AG04449 (cell line): Measurements from ENCODE around the gene PSMF1.

Source experiments
- CTCF ChIA-PET: fragments of 350-600 bp; formaldehyde crosslinking; extraction: SDS; loops from one replicate; lab custom pipeline; 2021; ENCODE audit warnings: antibody characterized with exemption; lab: Yijun Ruan, JAX
- POLR2A ChIA-PET: fragments of 400-600, 350-600 bp; formaldehyde crosslinking; extraction: SDS; loops from one replicate; lab custom pipeline; 2020; ENCODE audit warnings: antibody characterized with exemption, inconsistent platforms; lab: Yijun Ruan, JAX
- DNase-seq: peaks from one replicate; pipeline ENCODE4 v3.0.0-alpha.2; 2010; ENCODE audit warnings: low read depth, low spot score
- H3K4me3 ChIP-seq: 2 replicates; pipeline ENCODE4 v1.5.1; 2011; ENCODE audit warnings: low read depth, mild to moderate bottlenecking, control low read depth, low read length
- TF ChIP-seq, protein P1 (sequence below): IDR thresholded peaks from one replicate; pipeline ENCODE4 v1.5.1; 2011; ENCODE audit warnings: mild to moderate bottlenecking, moderate library complexity, low read length, control low read depth, inconsistent platforms; ENCODE audit not compliant: insufficient read depth; ENCODE audit errors: missing control alignments

The PSMF1 gene

DNA sequence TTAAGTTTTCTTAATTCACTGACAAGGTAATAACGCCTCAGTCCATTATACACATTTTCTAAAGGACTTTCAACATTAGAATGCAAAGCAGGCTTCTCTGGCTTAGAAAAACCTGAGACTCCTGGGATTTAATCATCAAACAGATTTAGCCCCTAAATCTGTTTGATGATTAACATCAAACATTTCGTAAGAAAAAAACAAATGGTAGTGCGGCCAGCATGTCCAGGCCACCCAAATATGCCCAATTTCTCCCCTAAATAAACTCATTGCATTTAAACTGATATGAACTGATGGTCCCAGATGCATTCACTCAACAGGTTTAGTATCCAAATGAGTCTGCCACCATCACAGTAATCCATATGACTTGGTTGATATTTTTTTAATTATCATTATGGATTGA lies 60.2 kb downstream of the PSMF1 start:
- TF ChIP-seq, protein P1, sequence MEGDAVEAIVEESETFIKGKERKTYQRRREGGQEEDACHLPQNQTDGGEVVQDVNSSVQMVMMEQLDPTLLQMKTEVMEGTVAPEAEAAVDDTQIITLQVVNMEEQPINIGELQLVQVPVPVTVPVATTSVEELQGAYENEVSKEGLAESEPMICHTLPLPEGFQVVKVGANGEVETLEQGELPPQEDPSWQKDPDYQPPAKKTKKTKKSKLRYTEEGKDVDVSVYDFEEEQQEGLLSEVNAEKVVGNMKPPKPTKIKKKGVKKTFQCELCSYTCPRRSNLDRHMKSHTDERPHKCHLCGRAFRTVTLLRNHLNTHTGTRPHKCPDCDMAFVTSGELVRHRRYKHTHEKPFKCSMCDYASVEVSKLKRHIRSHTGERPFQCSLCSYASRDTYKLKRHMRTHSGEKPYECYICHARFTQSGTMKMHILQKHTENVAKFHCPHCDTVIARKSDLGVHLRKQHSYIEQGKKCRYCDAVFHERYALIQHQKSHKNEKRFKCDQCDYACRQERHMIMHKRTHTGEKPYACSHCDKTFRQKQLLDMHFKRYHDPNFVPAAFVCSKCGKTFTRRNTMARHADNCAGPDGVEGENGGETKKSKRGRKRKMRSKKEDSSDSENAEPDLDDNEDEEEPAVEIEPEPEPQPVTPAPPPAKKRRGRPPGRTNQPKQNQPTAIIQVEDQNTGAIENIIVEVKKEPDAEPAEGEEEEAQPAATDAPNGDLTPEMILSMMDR, result no peak
- H3K4me3 ChIP-seq, result no peak overlapping the region
- ChIA-PET POLR2A (no interaction called here), CTCF (interaction anchor here (0.5 to 3.3 kb wide), 2 partner anchors 9 to 1277 kb away, joined by 4 to 9 read pairs; no protein-coding TSS in a partner anchor)
- no peak for DNase-seq

DNA sequence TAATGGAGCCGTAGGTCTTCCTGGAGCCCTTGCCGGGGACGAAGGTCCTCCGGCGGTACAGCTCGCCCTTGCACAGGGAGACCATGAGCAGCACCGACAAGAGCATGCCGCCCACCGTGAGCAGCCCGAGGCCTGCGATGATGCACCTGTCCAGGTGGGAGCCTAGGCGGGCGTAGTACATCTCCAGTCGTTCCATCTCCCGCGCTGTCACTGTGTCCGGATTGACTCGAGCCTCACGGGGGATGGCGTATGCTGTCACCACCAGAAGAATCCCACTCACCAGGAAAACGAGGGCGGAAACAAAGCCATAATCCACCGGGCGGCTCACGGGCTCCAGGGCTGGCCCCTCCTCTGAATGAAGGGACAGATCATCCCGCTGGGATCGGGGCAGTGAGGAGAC lies 62.5 kb downstream of the PSMF1 start:
- ChIA-PET CTCF (interaction anchor here (1.0 kb wide), 1 partner anchor 131 kb away, joined by 3 read pairs; no protein-coding TSS in a partner anchor), POLR2A (no interaction called here)
- H3K4me3 ChIP-seq, result no peak overlapping the region
- no peak for DNase-seq
- TF ChIP-seq, protein P1, result no peak

DNA sequence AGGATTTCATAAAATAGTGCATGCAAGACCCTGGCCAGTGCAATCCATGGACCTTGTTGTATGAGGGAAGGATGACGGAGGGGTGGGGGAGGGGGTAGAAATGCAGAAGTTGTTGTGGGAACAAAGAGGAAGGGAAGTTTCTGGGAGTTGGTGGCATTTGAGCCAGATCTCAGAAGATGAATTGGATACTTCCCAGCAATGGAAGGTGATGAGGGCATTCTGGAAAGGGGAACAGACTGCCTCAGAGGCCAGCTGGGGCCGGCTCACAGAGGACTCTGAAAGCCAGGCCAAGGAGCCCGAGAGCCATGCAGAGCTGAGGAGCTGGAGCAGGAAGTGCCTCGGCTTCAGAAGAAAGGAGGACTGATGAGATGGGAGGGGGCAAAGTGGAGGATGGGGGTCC lies 63.7 kb downstream of the PSMF1 start:
- ChIA-PET CTCF (interaction anchor here (0.7 to 0.9 kb wide), 2 partner anchors 28 to 31 kb away, joined by 3 read pairs; no protein-coding TSS in a partner anchor), POLR2A (no interaction called here)
- no peak overlapping the region for H3K4me3 ChIP-seq
- TF ChIP-seq, protein P1, result no peak
- DNase-seq, result no peak

DNA sequence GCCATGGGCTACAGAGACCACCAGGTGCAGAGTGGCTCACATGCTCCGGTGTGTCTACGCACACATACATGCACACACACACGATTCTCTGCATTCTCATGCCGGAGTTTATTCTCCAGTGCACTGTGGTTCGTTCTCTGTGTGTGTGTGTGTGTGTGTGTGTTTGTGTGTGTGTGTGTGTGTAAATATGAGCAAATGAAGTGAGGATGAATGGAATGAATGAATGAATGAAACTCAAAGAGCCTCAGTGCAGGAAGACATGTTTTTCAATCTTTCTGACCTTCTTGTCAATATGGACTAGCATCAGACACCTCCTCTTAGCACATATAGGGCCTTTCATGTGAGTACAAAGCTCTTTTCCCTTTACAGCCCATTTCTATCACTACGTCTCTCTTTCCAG lies 64.8 kb downstream of the PSMF1 start:
- DNase-seq, result no peak
- ChIA-PET POLR2A (no interaction called here), CTCF (interaction anchor here (0.7 kb wide), 1 partner anchor 18 kb away, joined by 3 read pairs; no protein-coding TSS in a partner anchor)
- H3K4me3 ChIP-seq, result no peak overlapping the region
- TF ChIP-seq, protein P1, result no peak

DNA sequence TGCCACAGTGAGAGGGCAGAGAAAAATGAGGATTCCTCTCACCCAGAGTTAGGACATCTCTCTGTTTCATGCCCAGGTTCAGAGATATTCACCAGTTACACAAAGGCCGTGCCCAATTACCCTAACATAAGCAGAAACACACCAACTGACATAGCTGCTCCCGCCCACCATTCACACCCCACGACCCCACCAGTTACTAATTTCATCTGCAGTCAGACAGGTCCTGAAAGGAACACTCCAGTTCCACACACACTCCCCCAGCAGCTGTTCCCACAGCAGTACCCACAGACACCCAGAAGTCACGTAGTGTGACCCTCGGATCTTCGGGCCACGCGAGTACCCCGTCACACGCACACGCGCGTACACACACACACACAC lies 65.8 kb downstream of the PSMF1 start:
- no peak overlapping the region for H3K4me3 ChIP-seq
- POLR2A ChIA-PET, result no interaction called here
- CTCF ChIA-PET, result interaction anchor here (0.9 to 1.5 kb wide), 2 partner anchors 8 to 24 kb away, joined by 3 to 5 read pairs; no protein-coding TSS in a partner anchor
- no peak for DNase-seq
- TF ChIP-seq, protein P1, result no peak

DNA sequence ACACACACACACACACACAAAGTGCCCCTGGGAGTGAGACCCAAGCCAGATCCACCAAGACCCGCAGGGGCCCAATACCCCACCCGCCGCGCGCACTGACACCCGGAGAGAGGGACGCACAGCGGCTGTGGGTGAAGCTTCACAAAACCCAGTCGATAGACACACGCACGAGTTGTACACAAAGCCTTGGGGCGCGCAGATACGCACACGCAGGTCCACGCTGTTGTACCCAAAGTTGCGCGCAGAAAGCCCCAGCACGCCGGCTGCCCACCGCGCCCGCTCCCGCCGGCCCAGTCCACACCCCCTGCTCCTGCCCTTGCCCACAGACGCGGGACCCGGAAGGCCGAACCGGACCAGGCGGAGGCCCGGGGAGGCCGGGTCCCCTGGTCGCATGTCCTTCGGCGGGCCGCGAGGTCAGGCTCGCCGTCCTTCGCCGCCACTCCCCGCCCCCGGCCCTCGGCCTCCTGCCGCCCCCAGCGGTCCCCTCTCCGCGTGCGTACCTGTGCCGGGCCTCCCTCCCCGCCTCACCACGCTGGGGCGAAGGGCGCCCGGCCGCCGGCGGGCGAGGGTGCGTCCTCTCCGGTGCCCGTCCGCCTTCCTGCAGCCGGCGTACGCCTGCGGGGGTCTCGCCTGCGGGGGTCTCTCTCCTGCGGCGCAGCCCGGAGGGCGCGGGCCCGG lies 66.4 kb downstream of the PSMF1 start, which contains the start of gene TMEM74B:
TSS of gene TMEM74B (minus strand) at position 344 of the 678 bp plus-strand sequence. CDS start 1,180 bp downstream, outside the sequence.
- TF ChIP-seq, protein P1, result no peak
- DNase-seq, result no peak
- H3K4me3 ChIP-seq, result peak within 1 kb of the TSS; percentile 40
- CTCF ChIA-PET, result interaction anchor here (1.5 to 1.7 kb wide), 2 partner anchors 9 to 15 kb away, joined by 5 to 6 read pairs; no protein-coding TSS in a partner anchor
- POLR2A ChIA-PET, result no interaction called here
